22Rv1 (cell line): ENCODE results near the gene TMEM270.

ENCODE experiments used
- H3K27ac ChIP-seq: fragments of 450-650 bp; 2 replicates; pipeline ENCODE4 v1.5.1; 2017
- CTCF ChIP-seq: fragments of 450-650 bp; IDR thresholded peaks from 2 replicates; pipeline ENCODE4 v1.5.1; 2017; ENCODE audit warnings: mild to moderate bottlenecking
- ZFX ChIP-seq: fragments of 450-650 bp; IDR thresholded peaks from 2 replicates; pipeline ENCODE4 v1.6.1; 2017; ENCODE audit warnings: antibody characterized with exemption, borderline replicate concordance

TMEM270 gene

GRCh38 chr7:73860859-73861258 lies at the start of gene TMEM270:
Gene TMEM270 (plus strand): TSS chr7:73861159. CDS start chr7:73861195, 36 bp downstream.
- H3K27ac ChIP-seq: no peak within 1 kb of the TSS
- TF ChIP-seq ZFX: no peak
- TF ChIP-seq CTCF: no peak

- H3K27ac ChIP-seq: no peak overlapping the region
- TF ChIP-seq ZFX (no peak), CTCF (peak; percentile 97)
Measured at GRCh38 chr7:73811760-73812168, 49.2 kb upstream of the TMEM270 start.

- H3K27ac ChIP-seq: no peak overlapping the region
- TF ChIP-seq CTCF: no peak
- TF ChIP-seq ZFX: no peak
Measured at GRCh38 chr7:73812996-73813395, 48.0 kb upstream of the TMEM270 start.

GRCh38 chr7:73815436-73815835 lies 45.5 kb upstream of the TMEM270 start:
- TF ChIP-seq CTCF: no peak
- TF ChIP-seq ZFX: no peak
- no peak overlapping the region for H3K27ac ChIP-seq

- TF ChIP-seq CTCF (no peak), ZFX (no peak)
- H3K27ac ChIP-seq: no peak overlapping the region
Measured at GRCh38 chr7:73817121-73817520, 43.8 kb upstream of the TMEM270 start.

- no peak for TF ChIP-seq ZFX
- no peak for TF ChIP-seq CTCF
- H3K27ac ChIP-seq: no peak overlapping the region
Measured at GRCh38 chr7:73820013-73820412, 40.9 kb upstream of the TMEM270 start.

GRCh38 chr7:73821597-73822285 lies 39.2 kb upstream of the TMEM270 start:
- peak overlapping the region; percentile 57 for H3K27ac ChIP-seq
